ENCODE measurements around the gene TIGD2. TPM values are rescaled to one million over a fixed set of nuclear protein-coding genes. Genes with fewer than 3 reads are reported as not detected.

Gene TIGD2
- total RNA-seq, 1 experiment from 2014 or later = 3.6 TPM

GRCh38 chr4:89111833-89112563 lies 665 bp downstream of the TIGD2 start:
- H3K4me3 ChIP-seq (ENCODE audit: low read depth in 2 of 2, low read length in 2 of 2) = peak overlapping the region; percentile 68 to 71
- in situ Hi-C loops (cut with HindIII; ENCODE audit: low pct_unique_long_range_greater_than_20kb, low sequenced_read_pairs) = no loop called here
- H3K36me3 ChIP-seq (ENCODE audit: control insufficient read depth, insufficient read depth, low read length) = no peaks in the 10 kb centered on the region
- intact Hi-C loops (cut with micrococcal nuclease; ENCODE audit: unreplicated experiment) = no loop called here
- no peak for ATAC-seq
- CTCF ChIA-PET = no interaction called here
- H3K27ac ChIP-seq (ENCODE audit: low read length) = peak overlapping the region; percentile 77
- no peak for TF ChIP-seq CTCF (IDR thresholded peaks at IDR 0.05)
- TF ChIP-seq POLR2AphosphoS5 (IDR thresholded peaks at IDR 0.05; ENCODE audit: low read depth, low read length) = no peak
- TF ChIP-seq, protein P1, sequence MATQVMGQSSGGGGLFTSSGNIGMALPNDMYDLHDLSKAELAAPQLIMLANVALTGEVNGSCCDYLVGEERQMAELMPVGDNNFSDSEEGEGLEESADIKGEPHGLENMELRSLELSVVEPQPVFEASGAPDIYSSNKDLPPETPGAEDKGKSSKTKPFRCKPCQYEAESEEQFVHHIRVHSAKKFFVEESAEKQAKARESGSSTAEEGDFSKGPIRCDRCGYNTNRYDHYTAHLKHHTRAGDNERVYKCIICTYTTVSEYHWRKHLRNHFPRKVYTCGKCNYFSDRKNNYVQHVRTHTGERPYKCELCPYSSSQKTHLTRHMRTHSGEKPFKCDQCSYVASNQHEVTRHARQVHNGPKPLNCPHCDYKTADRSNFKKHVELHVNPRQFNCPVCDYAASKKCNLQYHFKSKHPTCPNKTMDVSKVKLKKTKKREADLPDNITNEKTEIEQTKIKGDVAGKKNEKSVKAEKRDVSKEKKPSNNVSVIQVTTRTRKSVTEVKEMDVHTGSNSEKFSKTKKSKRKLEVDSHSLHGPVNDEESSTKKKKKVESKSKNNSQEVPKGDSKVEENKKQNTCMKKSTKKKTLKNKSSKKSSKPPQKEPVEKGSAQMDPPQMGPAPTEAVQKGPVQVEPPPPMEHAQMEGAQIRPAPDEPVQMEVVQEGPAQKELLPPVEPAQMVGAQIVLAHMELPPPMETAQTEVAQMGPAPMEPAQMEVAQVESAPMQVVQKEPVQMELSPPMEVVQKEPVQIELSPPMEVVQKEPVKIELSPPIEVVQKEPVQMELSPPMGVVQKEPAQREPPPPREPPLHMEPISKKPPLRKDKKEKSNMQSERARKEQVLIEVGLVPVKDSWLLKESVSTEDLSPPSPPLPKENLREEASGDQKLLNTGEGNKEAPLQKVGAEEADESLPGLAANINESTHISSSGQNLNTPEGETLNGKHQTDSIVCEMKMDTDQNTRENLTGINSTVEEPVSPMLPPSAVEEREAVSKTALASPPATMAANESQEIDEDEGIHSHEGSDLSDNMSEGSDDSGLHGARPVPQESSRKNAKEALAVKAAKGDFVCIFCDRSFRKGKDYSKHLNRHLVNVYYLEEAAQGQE (IDR thresholded peaks at IDR 0.05; ENCODE audit: insufficient read depth in 1 of 2, low read depth in 2 of 2, low read length in 1 of 2) = no peak
- no peak for TF ChIP-seq TCF7L2 (IDR thresholded peaks at IDR 0.05; ENCODE audit: low read depth, low read length)
- no peak for TF ChIP-seq SIN3A (IDR thresholded peaks at IDR 0.05; ENCODE audit: borderline replicate concordance, insufficient read depth, low read depth, low read length)
- no peaks in the 10 kb centered on the region; the same call in 1 of the 2 replicates for H3K27me3 ChIP-seq (ENCODE audit: control insufficient read depth, insufficient read depth, low read length)
- H3K9me3 ChIP-seq (ENCODE audit: control insufficient read depth, insufficient read depth, low read depth, low read length) = no peaks in the 10 kb centered on the region
- DNase-seq (ENCODE audit: low read depth, low spot score) = no peak
- POLR2A ChIA-PET = no interaction called here
- no peaks in the 10 kb centered on the region for H3K4me1 ChIP-seq (ENCODE audit: control insufficient read depth, insufficient read depth, low read length)
- no TSS peak for BruUV-seq (replicated peaks)

- TF ChIP-seq POLR2AphosphoS5 (IDR thresholded peaks at IDR 0.05; ENCODE audit: low read depth, low read length) = no peak
- no peak for TF ChIP-seq CTCF (IDR thresholded peaks at IDR 0.05)
- no peak for TF ChIP-seq SIN3A (IDR thresholded peaks at IDR 0.05; ENCODE audit: borderline replicate concordance, insufficient read depth, low read depth, low read length)
- TF ChIP-seq, protein P1 (IDR thresholded peaks at IDR 0.05; ENCODE audit: insufficient read depth in 1 of 2, low read depth in 2 of 2, low read length in 1 of 2) = no peak
- no peak for TF ChIP-seq TCF7L2 (IDR thresholded peaks at IDR 0.05; ENCODE audit: low read depth, low read length)
- Histone ChIP-seq H3K4me1 (ENCODE audit: control insufficient read depth, insufficient read depth, low read length) (no peaks in the 10 kb centered on the region), H3K27me3 (ENCODE audit: control insufficient read depth, insufficient read depth, low read length) (no peaks in the 10 kb centered on the region; the same call in 1 of the 2 replicates), H3K27ac (ENCODE audit: low read length) (no peak overlapping the region), H3K9me3 (ENCODE audit: control insufficient read depth, insufficient read depth, low read depth, low read length) (no peaks in the 10 kb centered on the region), H3K4me3 (ENCODE audit: low read depth in 2 of 2, low read length in 2 of 2) (no peak overlapping the region), H3K36me3 (ENCODE audit: control insufficient read depth, insufficient read depth, low read length) (no peaks in the 10 kb centered on the region)
- ChIA-PET POLR2A (no interaction called here), CTCF (no interaction called here)
- in situ Hi-C loops (cut with HindIII; ENCODE audit: low pct_unique_long_range_greater_than_20kb, low sequenced_read_pairs) = no loop called here
- no TSS peak for BruUV-seq (replicated peaks)
- ATAC-seq = no peak
- no peak for DNase-seq (ENCODE audit: low read depth, low spot score)
- intact Hi-C loops (cut with micrococcal nuclease; ENCODE audit: unreplicated experiment) = no loop called here
Measured at GRCh38 chr4:89113415-89113814, 2.1 kb downstream of the TIGD2 start.
